Endothelial cell of umbilical vein (primary cell): ENCODE data around the gene FURIN. TPM values are rescaled to one million over a fixed set of nuclear protein-coding genes. Genes with fewer than 3 reads are reported as not detected.

ENCODE experiments used
- BruUV-seq: library from RNA; stranded (reverse); fragments of 400-500 nt; replicated peaks from 2 replicates; lab custom pipeline; 2021; lab: Mats Ljungman, UMichigan
- CTCF ChIA-PET: fragments of 300-600, 350-600 bp; sonication (Branson Sonifier 250); formaldehyde crosslinking; loops from one replicate; lab custom pipeline; 2021; ENCODE audit warnings: antibody characterized with exemption, inconsistent platforms; lab: Charles Lee
- POLR2A ChIA-PET: fragments of 300-600, 350-600 bp; sonication (Branson Sonifier 250); formaldehyde crosslinking; loops from one replicate; lab custom pipeline; 2021; ENCODE audit warnings: antibody characterized with exemption, inconsistent platforms; lab: Charles Lee
- DNase-seq: peaks from one replicate; pipeline ENCODE4 v3.0.0-alpha.2; 2011; ENCODE audit warnings: low read depth, low spot score
- FAIRE-seq: peaks from 2 replicates; lab custom pipeline; 2011; peaks lifted over from hg19 to GRCh38; lab: Jason Lieb, UNC
- H2AFZ ChIP-seq: 2 replicates; pipeline ENCODE4 v1.6.0; 2012; ENCODE audit warnings: low read depth, low read length, control low read depth, inconsistent platforms
- H3K27ac ChIP-seq: 2 replicates; pipeline ENCODE4 v1.5.1; 2011; ENCODE audit warnings: low read depth, mild to moderate bottlenecking, control low read depth, low read length, moderate library complexity; ENCODE audit not compliant: insufficient read depth
- H3K27me3 ChIP-seq, 2 experiments: 2 replicates each; pipeline versions ENCODE4 v1.6.0 to v1.6.1; 2011; ENCODE audit warnings: low read length in 2 of 2, mixed read lengths in 1 of 2; ENCODE audit not compliant: control insufficient read depth in 2 of 2, insufficient read depth in 2 of 2
- H3K36me3 ChIP-seq, 2 experiments: 2 replicates in 1 of 2; 3 replicates in 1 of 2; pipeline ENCODE4 v1.5.1; 2011; ENCODE audit warnings: low read length in 2 of 2, mild to moderate bottlenecking in 1 of 2, moderate library complexity in 1 of 2; ENCODE audit not compliant: control insufficient read depth in 2 of 2, insufficient read depth in 2 of 2; ENCODE audit errors: extremely low read depth in 1 of 2
- H3K4me1 ChIP-seq: 3 replicates; pipeline ENCODE4 v1.5.1; 2011; ENCODE audit warnings: mild to moderate bottlenecking, low read length; ENCODE audit not compliant: control insufficient read depth, insufficient read depth; ENCODE audit errors: extremely low read depth
- H3K4me2 ChIP-seq: 2 replicates; pipeline ENCODE4 v1.6.1; 2011; ENCODE audit warnings: low read length, control low read depth, mixed read lengths; ENCODE audit not compliant: insufficient read depth
- H3K4me3 ChIP-seq, 3 experiments: fragments of 200-600 bp in 1 of 3; sonication (generic), shearing (Covaris generic) in 1 of 3; replicated peaks in 1 of 3; 2 replicates each; pipeline ENCODE4 v1.5.1; 2011 to 2016; ENCODE audit warnings: control low read depth in 3 of 3, low read length in 3 of 3, mild to moderate bottlenecking in 2 of 3, inconsistent platforms in 1 of 3, low read depth in 1 of 3, moderate library complexity in 1 of 3; ENCODE audit not compliant: insufficient read depth in 1 of 3
- H3K79me2 ChIP-seq: 2 replicates; pipeline ENCODE4 v1.6.0; 2012; ENCODE audit warnings: low read length, inconsistent platforms; ENCODE audit not compliant: control insufficient read depth, insufficient read depth
- H3K9ac ChIP-seq: replicated peaks from 2 replicates; pipeline ENCODE3; 2011; ENCODE audit warnings: low read length, control low read depth; ENCODE audit not compliant: insufficient read depth; ENCODE audit errors: extremely low read depth
- H3K9me1 ChIP-seq: replicated peaks from 3 replicates; pipeline ENCODE4 v1.6.0; 2011; ENCODE audit warnings: mild to moderate bottlenecking, low read length; ENCODE audit not compliant: control insufficient read depth, insufficient read depth; ENCODE audit errors: extremely low read depth
- H3K9me3 ChIP-seq: replicated peaks from 2 replicates; pipeline ENCODE4 v1.5.1; 2012; ENCODE audit warnings: low read length, inconsistent platforms; ENCODE audit not compliant: control insufficient read depth, insufficient read depth
- H4K20me1 ChIP-seq: replicated peaks from 2 replicates; pipeline ENCODE3; 2011; ENCODE audit warnings: mild to moderate bottlenecking, low read length; ENCODE audit not compliant: control insufficient read depth, insufficient read depth; ENCODE audit errors: extremely low read depth
- CTCF ChIP-seq, 2 donors: IDR thresholded peaks; 1 replicate in 1 of 2; 2 replicates in 1 of 2; pipeline ENCODE4 v1.5.1; 2011; ENCODE audit warnings: low read length in 2 of 2, mild to moderate bottlenecking in 2 of 2, moderate library complexity in 2 of 2, control low read depth in 1 of 2, inconsistent platforms in 1 of 2, low read depth in 1 of 2; ENCODE audit not compliant: insufficient read depth in 1 of 2; ENCODE audit errors: extremely low read depth in 1 of 2
- EZH2 ChIP-seq: IDR thresholded peaks from 2 replicates; pipeline ENCODE4 v1.6.1; 2012; ENCODE audit warnings: borderline replicate concordance, low read depth, mild to moderate bottlenecking, moderate library complexity, low read length, inconsistent platforms; ENCODE audit not compliant: severe bottlenecking
- FOS ChIP-seq: IDR thresholded peaks from 2 replicates; pipeline ENCODE4 v1.6.1; 2011; ENCODE audit warnings: mild to moderate bottlenecking, low read length, moderate library complexity, borderline replicate concordance; ENCODE audit not compliant: insufficient read depth
- GATA2 ChIP-seq: IDR thresholded peaks from 2 replicates; pipeline ENCODE4 v1.7.0; 2011; ENCODE audit warnings: low read depth, mild to moderate bottlenecking, moderate library complexity, mixed read lengths, low read length; ENCODE audit not compliant: insufficient read length, insufficient read depth
- MYC ChIP-seq: IDR thresholded peaks from one replicate; pipeline ENCODE4 v1.6.1; 2011; ENCODE audit warnings: mild to moderate bottlenecking, low read depth, low read length
- POLR2A ChIP-seq: IDR thresholded peaks from 2 replicates; pipeline ENCODE4 v1.6.1; 2012; ENCODE audit warnings: low read depth, mild to moderate bottlenecking, control low read depth, low read length
- dilution Hi-C: fragments of 300-500 bp; cut with MboI; formaldehyde crosslinking; loops from one replicate; pipeline ENCODE4 v1.15.0; 2019; ENCODE audit warnings: low sequenced_read_pairs; ENCODE audit not compliant: extremely low pct_ligation_motif_present
- intact Hi-C: fragments of 100-400 bp; cut with micrococcal nuclease; formaldehyde crosslinking; loops from one replicate; pipeline ENCODE4 v1.10.0; 2022
- polyA plus RNA-seq, 4 experiments: library from polyadenylated mRNA; depleted of rRNA in 3 of 4; stranded (reverse) in 3 of 4; unstranded in 1 of 4; fragments of >200 nt; gene quantifications; 2 replicates each; pipeline versions ENCODE4 v1.2.1 to v1.2.3, GENCODE V29; 2011 to 2012; ENCODE audit warnings: missing spikeins in 1 of 4
- total RNA-seq: library from RNA; stranded (reverse); gene quantifications from 2 replicates; pipeline ENCODE4 v1.2.3, GENCODE V29; 2021
- TF ChIP-seq, protein P1 (sequence below): IDR thresholded peaks from 2 replicates; pipeline ENCODE4 v1.6.1; 2011; ENCODE audit not compliant: insufficient read depth, insufficient read length

FURIN gene
- total and polyA plus RNA-seq, 2 donors (not counting 3 experiments of a cell fraction or from before 2014, with no cell fraction given): 77.4 to 131 TPM

DNA sequence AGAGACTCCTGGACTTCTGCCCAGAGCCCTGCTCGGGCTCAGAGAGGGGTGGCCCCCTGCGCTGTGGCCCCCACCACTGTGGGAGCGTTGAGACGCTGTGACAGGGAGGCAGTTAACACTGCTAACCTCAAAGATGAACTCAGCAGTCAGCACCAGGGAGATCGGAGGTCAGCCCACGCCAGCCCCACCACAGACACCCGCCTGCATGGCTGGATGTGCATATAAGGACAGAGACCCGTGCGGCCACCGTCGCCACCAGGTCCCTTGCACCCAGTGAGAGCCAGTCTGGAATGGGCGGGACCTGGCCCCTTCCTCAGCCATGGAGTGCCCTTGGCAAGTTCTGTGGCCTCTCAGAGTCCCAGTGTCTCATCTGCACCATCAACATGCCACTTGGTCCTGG, 48.5 kb upstream of the FURIN start:
- dilution Hi-C loops: no loop called here

More for the DNA sequence above, 48.5 kb upstream of the FURIN start:
- TF ChIP-seq, protein P1, sequence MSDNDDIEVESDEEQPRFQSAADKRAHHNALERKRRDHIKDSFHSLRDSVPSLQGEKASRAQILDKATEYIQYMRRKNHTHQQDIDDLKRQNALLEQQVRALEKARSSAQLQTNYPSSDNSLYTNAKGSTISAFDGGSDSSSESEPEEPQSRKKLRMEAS: no peak
- TF ChIP-seq CTCF (IDR thresholded peaks at IDR 0.05; ENCODE audit: extremely low read depth in 1 of 2, insufficient read depth in 1 of 2, low read depth in 1 of 2, low read length in 2 of 2) (no peak), FOS (no peak), POLR2A (no peak), GATA2 (no peak), EZH2 (no peak), MYC (no peak)
- no peaks in the 10 kb centered on the region for H3K79me2 ChIP-seq
- H3K4me3 ChIP-seq: no peak overlapping the region
- H3K27ac ChIP-seq: no peak overlapping the region
- no peak overlapping the region for H3K9ac ChIP-seq
- DNase-seq (no peak), FAIRE-seq (no peak)
- no peaks in the 10 kb centered on the region for H3K27me3 ChIP-seq
- H2AFZ ChIP-seq: no peak overlapping the region
- H3K4me1 ChIP-seq: no peaks in the 10 kb centered on the region
- no peaks in the 10 kb centered on the region for H3K9me1 ChIP-seq
- CTCF ChIA-PET: no interaction called here
- no peaks in the 10 kb centered on the region for H3K9me3 ChIP-seq
- intact Hi-C loops: loop anchor here (2.0 kb wide), 1 partner anchor 67 kb away; no protein-coding TSS in a partner anchor
- BruUV-seq: no TSS peak
- H3K36me3 ChIP-seq: no peaks in the 10 kb centered on the region
- H3K4me2 ChIP-seq: no peak overlapping the region
- no peaks in the 10 kb centered on the region for H4K20me1 ChIP-seq
- POLR2A ChIA-PET: no interaction called here
